Psoas muscle (tissue), 8 donors: ENCODE data around the gene VPS36. TPM values are rescaled to one million over a fixed set of nuclear protein-coding genes. Genes with fewer than 3 reads are reported as not detected.

Source experiments
- ATAC-seq, 4 donors: fragments of 200-7000 bp; cut with Tn5 transposase; one replicate each; pipeline ENCODE4 v1.9.1; 2020; ENCODE audit warnings: moderate library complexity in 3 of 4, mild to moderate bottlenecking in 2 of 4
- DNase-seq, 2 donors: peaks; one replicate each; pipeline ENCODE4 v3.0.0-alpha.2; 2020
- H3K27ac ChIP-seq: fragments of 200-600 bp; one replicate; pipeline ENCODE4 v1.8.0; 2022
- H3K27me3 ChIP-seq, 3 donors: fragments of 200-600 bp in 1 of 3; one replicate each; pipeline versions ENCODE4 v1.6.1 to v1.8.0; 2013 to 2022; ENCODE audit warnings: low read length in 2 of 3, mild to moderate bottlenecking in 2 of 3, moderate library complexity in 1 of 3; ENCODE audit not compliant: insufficient read depth in 3 of 3
- H3K36me3 ChIP-seq, 2 donors: fragments of 200-600 bp in 1 of 2; one replicate each; pipeline versions ENCODE4 v1.6.1 to v1.8.0; 2013 to 2022; ENCODE audit warnings: low read depth in 1 of 2, mild to moderate bottlenecking in 1 of 2, moderate library complexity in 1 of 2; ENCODE audit not compliant: insufficient read depth in 1 of 2
- H3K4me1 ChIP-seq: fragments of 200-600 bp; one replicate; pipeline ENCODE4 v1.8.0; 2022
- H3K4me3 ChIP-seq: fragments of 200-600 bp; one replicate; pipeline ENCODE4 v1.8.0; 2022; ENCODE audit warnings: mild to moderate bottlenecking
- H3K9me3 ChIP-seq: fragments of 200-600 bp; one replicate; pipeline ENCODE4 v1.8.0; 2022
- WGBS, 3 donors: extraction: QIAGEN DNeasy Blood & Tissue Kit; methylation state at CpG; one replicate each; pipeline versions ENCODE4 v1.1.6 to v1.1.7; 2013; 5-methylcytosine and 5-hydroxymethylcytosine counted together
- intact Hi-C, 2 donors: fragments of 100-400 bp; cut with DNase I; formaldehyde crosslinking; loops; one replicate each; pipeline versions ENCODE4 v1.11.0 to v1.14.2; 2022
- polyA plus RNA-seq, 3 donors: library from polyadenylated mRNA; stranded (reverse); fragments of 200-250 nt; gene quantifications; one replicate each; pipeline ENCODE4 v1.2.3, GENCODE V29; 2013
- total RNA-seq, 4 donors: library from RNA; stranded (reverse); fragmentation: NEBNext Ultra II Directional in 2 of 4; extraction: Animal tissue kit (Norgen Biotek cat#: 25700) in 2 of 4; gene quantifications; one replicate each; pipeline versions ENCODE4 v1.2.1 to v1.2.4, GENCODE V29; 2021 to 2023
- TF ChIP-seq, protein P1 (sequence below): fragments of 200-600 bp; IDR thresholded peaks from one replicate; pipeline ENCODE4 v1.8.0; 2022; ENCODE audit warnings: antibody characterized with exemption
- donor health status: healthy with polysubstance abuse.
- donor health status: DM: no; HTN: no; CAD: no; lungs with moderate emphysema.
- donor health status: Bipolar disorder and iron deficiency.
- donor health status: healthy.
- donor health status: DM: yes; HTN: yes; CAD: no.
- donor health status: DM: no; HTN: no; CAD: no.
- donor health status: DM: no; HTN: no; CAD: no.
- donor health status: DM: yes; HTN: yes; CAD: no.

Gene VPS36
- total and polyA plus RNA-seq, 7 donors: 15.5 to 35.2 (median 29.2) TPM

DNA sequence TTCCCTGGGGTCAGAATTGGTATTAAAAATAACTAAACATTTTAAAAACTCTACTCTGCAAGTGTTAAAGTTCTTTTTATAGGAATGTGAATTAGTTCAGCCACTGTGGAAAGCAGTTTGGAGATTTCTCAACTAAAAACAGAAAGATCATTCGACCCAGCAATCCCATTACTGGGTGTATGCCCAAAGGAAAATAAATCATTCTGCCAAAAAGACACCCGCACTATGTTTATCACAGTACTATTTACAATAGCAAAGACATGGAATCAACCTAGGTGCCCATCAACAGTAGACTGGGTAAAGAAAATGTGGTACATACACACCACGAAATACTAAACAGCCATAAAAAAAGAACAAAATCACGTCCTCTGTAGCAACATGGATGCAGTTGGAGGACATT, 43.8 kb downstream of the VPS36 start:
- intact Hi-C loops: no loop called here
- H3K4me3 ChIP-seq: peak overlapping the region; percentile 68
- ATAC-seq: peak in 1 of 4 donors; percentile 12

DNA sequence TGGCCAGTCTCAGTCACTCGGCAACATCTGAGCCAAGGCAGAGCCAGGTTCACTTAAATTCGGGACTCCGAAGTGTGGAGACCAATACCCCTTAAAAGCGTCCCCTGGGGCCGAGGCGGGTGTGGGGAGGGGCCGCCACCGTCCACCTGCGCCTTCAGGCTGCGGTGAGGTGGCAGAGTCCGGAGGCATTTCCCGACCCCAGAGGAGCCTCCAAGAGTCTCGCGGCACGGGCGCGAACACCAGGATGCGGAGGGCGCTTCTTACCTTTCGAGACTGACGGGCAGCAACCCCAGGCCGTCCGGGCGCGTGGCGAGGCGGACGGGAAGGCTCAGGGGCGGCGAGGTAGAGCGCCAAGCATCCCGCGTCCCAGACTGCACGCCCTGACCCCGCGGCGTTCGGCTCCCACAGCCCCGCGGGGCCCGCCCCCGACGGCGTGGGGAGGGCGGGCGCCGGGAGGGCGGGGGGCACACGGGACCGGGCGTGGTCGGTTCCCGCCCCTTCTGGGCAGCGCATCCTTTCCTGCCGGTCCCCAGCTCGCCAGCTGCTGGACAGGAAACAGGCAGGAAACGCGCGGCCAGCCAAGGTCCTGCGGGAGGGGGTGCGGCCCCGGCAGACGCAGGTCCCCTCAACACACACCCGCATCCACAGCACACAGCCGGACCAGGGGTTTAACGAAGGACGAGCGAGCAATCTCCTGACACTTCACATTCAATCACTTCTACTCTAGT, 44.5 kb downstream of the VPS36 start, which contains the start of gene THSD1:
Gene THSD1, minus strand, starts transcription at position 406 of the 728 bp plus-strand sequence. CDS start 3,572 bp downstream, outside the sequence.
- intact Hi-C loops: no loop called here
- H3K9me3 ChIP-seq: no peaks in the 10 kb centered on the region

More for the DNA sequence above, 43.8 kb downstream of the VPS36 start:
- 27 to 41% (median 28%) methylated on average over 4 of the region's 4 CpGs for WGBS, 3 donors
- Histone ChIP-seq H3K27me3 (peaks cover 0 to 12% (median 0%) of the 10 kb centered on the region in 3 donors), H3K4me1 (no peaks in the 10 kb centered on the region), H3K27ac (peak overlapping the region; percentile 41), H3K36me3 (peaks cover 0 to 10% of the 10 kb centered on the region in 2 donors), H3K9me3 (no peaks in the 10 kb centered on the region)
- TF ChIP-seq, protein P1, sequence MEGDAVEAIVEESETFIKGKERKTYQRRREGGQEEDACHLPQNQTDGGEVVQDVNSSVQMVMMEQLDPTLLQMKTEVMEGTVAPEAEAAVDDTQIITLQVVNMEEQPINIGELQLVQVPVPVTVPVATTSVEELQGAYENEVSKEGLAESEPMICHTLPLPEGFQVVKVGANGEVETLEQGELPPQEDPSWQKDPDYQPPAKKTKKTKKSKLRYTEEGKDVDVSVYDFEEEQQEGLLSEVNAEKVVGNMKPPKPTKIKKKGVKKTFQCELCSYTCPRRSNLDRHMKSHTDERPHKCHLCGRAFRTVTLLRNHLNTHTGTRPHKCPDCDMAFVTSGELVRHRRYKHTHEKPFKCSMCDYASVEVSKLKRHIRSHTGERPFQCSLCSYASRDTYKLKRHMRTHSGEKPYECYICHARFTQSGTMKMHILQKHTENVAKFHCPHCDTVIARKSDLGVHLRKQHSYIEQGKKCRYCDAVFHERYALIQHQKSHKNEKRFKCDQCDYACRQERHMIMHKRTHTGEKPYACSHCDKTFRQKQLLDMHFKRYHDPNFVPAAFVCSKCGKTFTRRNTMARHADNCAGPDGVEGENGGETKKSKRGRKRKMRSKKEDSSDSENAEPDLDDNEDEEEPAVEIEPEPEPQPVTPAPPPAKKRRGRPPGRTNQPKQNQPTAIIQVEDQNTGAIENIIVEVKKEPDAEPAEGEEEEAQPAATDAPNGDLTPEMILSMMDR: no peak
- DNase-seq: no peak

DNA sequence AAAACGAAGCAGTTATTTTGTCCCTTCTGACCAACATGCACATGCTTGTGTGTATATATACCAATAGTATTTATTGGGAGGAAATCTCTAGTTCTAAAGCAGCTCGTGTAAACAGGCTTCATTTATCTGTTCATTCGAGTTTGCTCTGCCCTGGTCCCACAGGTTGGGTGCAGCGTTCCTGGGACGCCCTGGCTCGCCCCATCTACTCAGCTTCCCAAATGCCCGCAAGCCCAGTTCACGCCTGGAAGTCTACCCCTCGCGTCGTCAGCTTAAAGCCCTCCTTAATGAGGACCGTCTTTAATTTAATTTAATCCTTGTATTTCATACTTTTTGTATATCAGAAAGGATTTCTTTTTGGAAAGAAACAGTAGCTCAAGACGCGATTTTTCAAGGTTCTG, 45.1 kb downstream of the VPS36 start:
- no peaks in the 10 kb centered on the region for H3K4me1 ChIP-seq
- H3K4me3 ChIP-seq: peak overlapping the region; percentile 68
- WGBS, 3 donors: 2 to 3% (median 3%) methylated on average over 14 of the region's 14 CpGs
- H3K9me3 ChIP-seq: no peaks in the 10 kb centered on the region
- peaks cover 0 to 12% (median 0%) of the 10 kb centered on the region in 3 donors for H3K27me3 ChIP-seq
- peak overlapping the region; percentile 48 for H3K27ac ChIP-seq
- ATAC-seq: peak in 3 of 4 donors; percentile 34 to 43 (median 41)
- peak in 1 of 2 donors; percentile 50 for DNase-seq
- TF ChIP-seq, protein P1: no peak
- H3K36me3 ChIP-seq: no peaks in the 10 kb centered on the region
- intact Hi-C loops: no loop called here

More for the DNA sequence above, 44.5 kb downstream of the VPS36 start, which contains the start of gene THSD1:
- TF ChIP-seq, protein P1: no peak
- 0 to 1% (median 1%) methylated on average over 47 to 62 of the region's 68 CpGs for WGBS, 3 donors
- Histone ChIP-seq H3K4me1 (no peaks in the 10 kb centered on the region), H3K36me3 (peaks cover 0 to 3% of the 10 kb centered on the region in 2 donors), H3K27me3 (peaks cover 0 to 12% (median 0%) of the 10 kb centered on the region in 3 donors), H3K27ac (peak within 1 kb of the TSS; percentile 48), H3K4me3 (peak within 1 kb of the TSS; percentile 68)
- DNase-seq (peak; percentile 75 to 89), ATAC-seq (peak; percentile 65 to 89 (median 83))

DNA sequence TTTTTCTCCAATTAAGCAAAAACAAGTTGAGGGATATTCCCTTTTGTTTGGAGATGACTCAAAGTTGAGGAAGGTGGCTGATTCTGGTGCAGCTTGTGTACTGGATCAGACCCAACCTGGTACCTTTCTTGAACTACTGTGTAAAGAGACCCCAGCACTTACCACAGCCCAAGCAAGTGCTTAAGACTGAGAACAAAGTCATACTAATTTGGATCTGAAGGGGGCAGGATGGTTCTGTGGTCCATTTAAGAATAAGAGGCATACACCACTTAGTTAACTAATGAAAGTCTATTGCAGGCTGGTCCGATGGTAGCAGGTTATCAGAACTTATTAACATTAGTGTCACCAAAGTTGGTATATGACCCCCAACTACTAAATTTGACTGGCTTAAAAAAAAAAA, 50.7 kb downstream of the VPS36 start:
- Histone ChIP-seq H3K4me3 (no peak overlapping the region), H3K36me3 (no peaks in the 10 kb centered on the region), H3K27me3 (no peaks in the 10 kb centered on the region), H3K27ac (no peak overlapping the region), H3K4me1 (no peaks in the 10 kb centered on the region), H3K9me3 (no peaks in the 10 kb centered on the region)
- 72 to 79% (median 79%) methylated on average over 1 of the region's 1 CpG for WGBS, 3 donors
- TF ChIP-seq, protein P1: no peak
- DNase-seq (no peak), ATAC-seq (no peak)
- intact Hi-C loops: no loop called here
